ENCODE measurements around the gene AGAP5. TPM values are rescaled to one million over a fixed set of nuclear protein-coding genes. Genes with fewer than 3 reads are reported as not detected.
"Not testable (repeated sequence)": the region's sequence is repeated elsewhere in the genome, so short reads cannot be mapped to it uniquely, and the experiment has no call there.

Gene AGAP5
- total RNA-seq (10 to 100 TPM in 3 of 5 experiments, 1 to 10 TPM in 2; 7.8 to 16.6 (median 10.5) TPM), polyA plus RNA-seq (not detected), total RNA-seq (not detected)

DNA sequence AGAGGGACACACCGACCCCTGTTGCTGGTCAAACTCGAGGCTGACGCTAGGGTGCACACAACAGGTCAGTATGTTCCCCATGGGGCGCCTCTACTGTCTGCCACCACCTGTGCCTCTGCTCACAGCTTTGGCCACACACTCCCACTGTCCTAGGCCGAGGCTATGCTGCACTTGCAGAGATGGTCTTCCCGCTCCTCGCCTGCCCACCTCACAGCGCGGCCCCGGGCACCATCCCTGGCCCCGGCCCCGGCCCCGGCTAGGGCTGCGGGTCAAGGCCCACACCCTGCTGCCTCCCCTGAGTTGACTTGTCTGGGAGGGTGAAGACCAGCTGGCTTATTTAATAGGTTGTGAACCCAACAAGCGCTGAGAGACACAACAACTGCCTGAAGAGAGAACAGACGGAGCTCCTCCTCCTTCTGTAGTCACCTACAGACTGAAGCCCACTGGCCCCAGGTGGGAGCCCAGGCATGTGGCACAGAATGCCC, at the start of gene AGAP5:
Gene AGAP5 (minus strand): TSS at position 435 of the 485 bp plus-strand sequence. CDS start 354 bp downstream, at position 81.
- H3K27ac ChIP-seq (ENCODE audit: low read depth, low read length); POLR2A ChIA-PET; CTCF ChIA-PET; H3K27me3 ChIP-seq (ENCODE audit: control insufficient read depth in 2 of 2, insufficient read depth in 2 of 2, low read length in 2 of 2); H3K4me1 Mint-ChIP-seq; H3K9me3 Mint-ChIP-seq; H3K4me3 ChIP-seq (ENCODE audit: low read length); H3K4me3 Mint-ChIP-seq; ATAC-seq; H3K4me1 ChIP-seq (ENCODE audit: control insufficient read depth in 2 of 2, insufficient read depth in 2 of 2, low read length in 2 of 2); H3K27me3 Mint-ChIP-seq; H3K9me3 ChIP-seq (ENCODE audit: control insufficient read depth in 2 of 3, low read length in 3 of 3); DNase-seq; H3K27ac Mint-ChIP-seq; H3K36me3 ChIP-seq (ENCODE audit: control insufficient read depth in 2 of 3, insufficient read depth in 3 of 3, low read length in 3 of 3); intact Hi-C loops (cut with micrococcal nuclease): not testable (repeated sequence)
- peaks cover 4 to 25% (median 8%) of the 10 kb centered on the region in 5 donors for H3K36me3 Mint-ChIP-seq

DNA sequence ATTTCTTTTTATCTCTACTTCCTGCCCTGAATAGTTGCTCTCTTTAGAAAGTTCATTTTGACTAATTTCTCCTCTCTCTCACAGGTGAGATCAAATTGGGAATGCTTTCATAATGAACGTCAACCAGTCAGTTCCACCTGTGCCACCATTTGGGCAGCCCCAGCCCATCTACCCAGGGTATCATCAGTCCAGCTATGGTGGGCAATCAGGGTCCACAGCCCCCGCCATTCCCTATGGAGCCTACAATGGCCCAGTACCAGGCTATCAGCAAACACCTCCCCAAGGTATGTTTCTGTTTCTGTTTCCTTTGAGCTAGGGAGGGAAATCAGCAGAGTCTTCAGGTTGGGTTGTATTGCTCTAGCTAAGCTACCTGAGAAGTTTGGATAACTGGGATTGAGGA, 48.8 kb upstream of the AGAP5 start:
- H3K4me1 ChIP-seq (ENCODE audit: control insufficient read depth in 2 of 2, insufficient read depth in 2 of 2, low read length in 2 of 2) = peaks cover 22 to 42% of the 10 kb centered on the region in 2 donors
- CTCF ChIA-PET = no interaction called here

DNA sequence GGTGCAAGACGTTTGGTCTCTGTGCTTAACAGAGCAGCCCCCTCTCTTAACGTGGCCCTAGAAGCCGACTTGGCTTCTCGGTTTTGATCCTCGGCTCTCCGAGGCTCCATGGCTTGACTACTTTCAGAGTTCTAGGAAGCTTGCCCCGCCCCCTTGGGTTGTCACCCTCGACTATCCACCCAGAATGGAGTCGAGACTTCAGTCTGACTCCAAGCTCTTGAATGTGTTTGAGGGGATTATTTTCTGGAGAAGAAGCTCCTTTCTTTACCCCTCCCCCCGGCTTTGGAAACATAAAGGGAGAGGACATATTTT, 46.7 kb upstream of the AGAP5 start:
- ChIA-PET POLR2A (interaction anchor here (0.6 to 3.7 kb wide), 8 partner anchors 10 to 314 kb away, joined by 3 to 79 read pairs (median 12); partner anchors contain the start of gene CHCHD1), CTCF (interaction anchor here (0.7 kb wide), 1 partner anchor 24 kb away, joined by 3 read pairs; no protein-coding TSS in a partner anchor)
- Mint-ChIP-seq H3K4me3 (peak overlapping the region; percentile 92 to 100 (median 100)), H3K4me1 (peaks cover 23 to 52% (median 44%) of the 10 kb centered on the region in 7 donors), H3K9me3 (no peaks in the 10 kb centered on the region), H3K36me3 (peaks cover 3 to 17% (median 8%) of the 10 kb centered on the region in 5 donors), H3K27ac (peak overlapping the region; percentile 98 to 100 (median 100)), H3K27me3 (no peaks in the 10 kb centered on the region)
- Histone ChIP-seq H3K27me3 (ENCODE audit: control insufficient read depth in 2 of 2, insufficient read depth in 2 of 2, low read length in 2 of 2) (no peaks in the 10 kb centered on the region), H3K4me3 (ENCODE audit: low read length) (peak overlapping the region; percentile 93), H3K27ac (ENCODE audit: low read depth, low read length) (peak overlapping the region; percentile 91), H3K9me3 (ENCODE audit: control insufficient read depth in 2 of 3, low read length in 3 of 3) (no peaks in the 10 kb centered on the region), H3K4me1 (ENCODE audit: control insufficient read depth in 2 of 2, insufficient read depth in 2 of 2, low read length in 2 of 2) (peaks cover 22 to 31% of the 10 kb centered on the region in 2 donors), H3K36me3 (ENCODE audit: control insufficient read depth in 2 of 3, insufficient read depth in 3 of 3, low read length in 3 of 3) (peaks cover 0 to 20% (median 0%) of the 10 kb centered on the region in 3 experiments)
- intact Hi-C loops (cut with micrococcal nuclease) = loop anchor here (1.0 to 10.0 kb wide), 15 partner anchors 14 to 1470 kb away; partner anchors contain the start of genes ANXA7 (in 2 of the 2), DNAJC9 (in 2 of the 2), NDST2 (in 2 of the 2) and ZSWIM8 (in 2 of the 2)
- peak; percentile 42 for ATAC-seq
- DNase-seq = peak in 2 of 9 donors; percentile 59 to 65

More for the DNA sequence above, 48.8 kb upstream of the AGAP5 start:
- Mint-ChIP-seq H3K9me3 (no peaks in the 10 kb centered on the region), H3K27me3 (no peaks in the 10 kb centered on the region), H3K27ac (peak overlapping the region in 3 of 9 donors; percentile 48 to 70 (median 63)), H3K4me3 (peak overlapping the region; percentile 32 to 100 (median 66)), H3K4me1 (peaks cover 33 to 70% (median 60%) of the 10 kb centered on the region in 7 donors), H3K36me3 (peaks cover 8 to 26% (median 22%) of the 10 kb centered on the region in 5 donors)
- DNase-seq (no peak), ATAC-seq (no peak)
- peaks cover 3 to 40% (median 5%) of the 10 kb centered on the region in 3 experiments for H3K36me3 ChIP-seq (ENCODE audit: control insufficient read depth in 2 of 3, insufficient read depth in 3 of 3, low read length in 3 of 3)
- H3K27ac ChIP-seq (ENCODE audit: low read depth, low read length) = no peak overlapping the region
- H3K9me3 ChIP-seq (ENCODE audit: control insufficient read depth in 2 of 3, low read length in 3 of 3) = no peaks in the 10 kb centered on the region
- POLR2A ChIA-PET = interaction anchor here (0.6 to 2.1 kb wide), 6 partner anchors 9 to 1662 kb away, joined by 3 to 8 read pairs (median 4); a partner anchor contains a TSS
- no peak overlapping the region for H3K4me3 ChIP-seq (ENCODE audit: low read length)
- intact Hi-C loops (cut with micrococcal nuclease) = loop anchor here in 1 of 2 donors (10.0 kb wide), 1 partner anchor 1468 kb away; the partner anchor contains the start of gene VDAC2
- no peaks in the 10 kb centered on the region for H3K27me3 ChIP-seq (ENCODE audit: control insufficient read depth in 2 of 2, insufficient read depth in 2 of 2, low read length in 2 of 2)

DNA sequence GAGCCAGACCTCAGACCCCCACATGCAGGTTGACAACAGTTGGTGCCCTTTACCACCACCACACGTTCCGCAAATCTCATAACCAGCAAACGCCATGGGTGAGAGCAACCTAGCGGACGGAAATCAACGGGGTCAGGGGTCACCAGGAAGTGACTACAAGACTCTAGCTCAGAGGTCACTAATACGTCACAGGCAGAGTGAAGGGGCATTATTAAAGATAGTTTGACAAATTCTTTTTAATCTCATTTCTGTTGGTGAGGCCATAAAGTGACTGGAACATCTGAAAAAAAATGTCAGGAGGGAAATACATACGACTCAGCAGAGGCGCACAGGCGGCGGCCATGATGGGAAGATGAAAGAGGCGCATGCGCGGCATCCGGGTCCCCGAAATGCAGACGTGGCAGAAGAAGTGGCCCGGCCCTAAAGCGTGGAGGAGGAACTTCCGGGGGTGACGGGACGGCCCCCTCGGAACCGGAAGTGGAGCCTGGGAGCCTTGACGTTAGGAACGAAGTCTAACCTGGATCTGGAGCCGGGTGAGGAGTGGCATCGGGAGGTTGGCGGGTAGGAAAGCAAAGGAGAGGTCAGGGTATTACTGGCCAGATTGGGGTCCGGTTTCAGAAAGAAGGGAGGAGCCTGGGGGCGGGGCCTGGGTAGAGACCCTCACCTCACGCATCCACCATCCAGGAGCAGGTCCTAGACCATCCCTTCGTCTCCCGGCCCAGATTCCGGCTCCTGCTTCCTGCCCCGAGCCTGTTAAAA, 46.2 kb upstream of the AGAP5 start, which contains the start of gene SEC24C:
Gene SEC24C (plus strand): TSS at position 468 of the 759 bp plus-strand sequence. CDS start 2,461 bp downstream, outside the sequence.
- H3K4me3 Mint-ChIP-seq = peak within 1 kb of the TSS; percentile 92 to 100 (median 100)
- H3K9me3 Mint-ChIP-seq = no peaks in the 10 kb centered on the region

DNA sequence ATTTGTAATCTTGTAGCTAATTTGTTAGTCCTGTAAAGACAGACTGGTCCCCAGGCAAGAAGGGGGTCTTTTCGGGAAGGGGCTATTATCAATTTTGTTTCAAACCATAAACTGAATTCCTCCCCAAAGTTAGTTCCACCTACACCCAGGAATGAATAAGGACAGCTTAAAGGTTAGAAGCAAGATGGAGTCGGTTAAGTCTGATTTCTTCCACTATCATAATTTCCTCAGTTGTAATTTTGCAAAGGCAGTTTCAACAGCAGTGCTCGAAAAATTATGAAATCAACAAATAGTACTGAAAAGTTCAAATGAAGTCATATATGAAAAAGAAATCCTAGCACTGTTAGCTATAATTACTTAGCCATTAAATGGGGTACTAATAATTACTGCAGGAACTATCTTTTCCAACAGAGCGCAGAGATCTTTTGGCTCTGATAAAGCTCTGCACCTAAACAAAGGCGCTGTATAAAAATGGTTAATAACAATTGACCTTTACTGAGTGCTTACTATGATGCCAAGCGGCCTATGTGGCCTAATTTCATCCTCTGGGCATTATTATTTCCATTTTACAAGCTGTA, 45.5 kb upstream of the AGAP5 start:
- Histone ChIP-seq H3K27ac (ENCODE audit: low read depth, low read length) (peak overlapping the region; percentile 91), H3K4me3 (ENCODE audit: low read length) (peak overlapping the region; percentile 93), H3K27me3 (ENCODE audit: control insufficient read depth in 2 of 2, insufficient read depth in 2 of 2, low read length in 2 of 2) (no peaks in the 10 kb centered on the region), H3K9me3 (ENCODE audit: control insufficient read depth in 2 of 3, low read length in 3 of 3) (no peaks in the 10 kb centered on the region), H3K4me1 (ENCODE audit: control insufficient read depth in 2 of 2, insufficient read depth in 2 of 2, low read length in 2 of 2) (peaks cover 22 to 25% of the 10 kb centered on the region in 2 donors), H3K36me3 (ENCODE audit: control insufficient read depth in 2 of 3, insufficient read depth in 3 of 3, low read length in 3 of 3) (peaks cover 0 to 10% (median 0%) of the 10 kb centered on the region in 3 experiments)
- DNase-seq = no peak
- H3K27me3 Mint-ChIP-seq = no peaks in the 10 kb centered on the region
- H3K36me3 Mint-ChIP-seq = peaks cover 0 to 12% (median 5%) of the 10 kb centered on the region in 5 donors
- CTCF ChIA-PET = interaction anchor here (0.6 to 2.2 kb wide), 5 partner anchors 13 to 104 kb away, joined by 3 to 9 read pairs (median 5); a partner anchor contains a TSS
- no peak for ATAC-seq
- H3K27ac Mint-ChIP-seq = peak overlapping the region; percentile 98 to 100 (median 100)
- H3K9me3 Mint-ChIP-seq = no peaks in the 10 kb centered on the region
- peak overlapping the region; percentile 92 to 100 (median 100) for H3K4me3 Mint-ChIP-seq
- peaks cover 14 to 43% (median 35%) of the 10 kb centered on the region in 7 donors for H3K4me1 Mint-ChIP-seq
- POLR2A ChIA-PET = interaction anchor here (0.6 to 3.7 kb wide), 18 partner anchors 8 to 248 kb away, joined by 3 to 79 read pairs (median 6); partner anchors contain the start of genes CHCHD1 and PPP3CB
- intact Hi-C loops (cut with micrococcal nuclease) = loop anchor here (5.0 to 10.0 kb wide), 6 partner anchors 116 to 1471 kb away; partner anchors contain the start of genes ANXA7 (in 2 of the 2), CFAP70 (in 1 of the 2), DNAJC9 (in 1 of the 2) and VCL (in 1 of the 2)

More for the DNA sequence above, 46.2 kb upstream of the AGAP5 start, which contains the start of gene SEC24C:
- Histone ChIP-seq H3K36me3 (ENCODE audit: control insufficient read depth in 2 of 3, insufficient read depth in 3 of 3, low read length in 3 of 3) (peaks cover 0 to 15% (median 0%) of the 10 kb centered on the region in 3 experiments), H3K4me1 (ENCODE audit: control insufficient read depth in 2 of 2, insufficient read depth in 2 of 2, low read length in 2 of 2) (peaks cover 22 to 27% of the 10 kb centered on the region in 2 donors), H3K9me3 (ENCODE audit: control insufficient read depth in 2 of 3, low read length in 3 of 3) (no peaks in the 10 kb centered on the region), H3K27ac (ENCODE audit: low read depth, low read length) (peak within 1 kb of the TSS; percentile 91), H3K4me3 (ENCODE audit: low read length) (peak within 1 kb of the TSS; percentile 93), H3K27me3 (ENCODE audit: control insufficient read depth in 2 of 2, insufficient read depth in 2 of 2, low read length in 2 of 2) (no peaks in the 10 kb centered on the region)
- Mint-ChIP-seq H3K4me1 (peaks cover 18 to 47% (median 39%) of the 10 kb centered on the region in 7 donors), H3K27me3 (no peaks in the 10 kb centered on the region), H3K27ac (peak within 1 kb of the TSS; percentile 98 to 100 (median 100)), H3K36me3 (peaks cover 2 to 15% (median 7%) of the 10 kb centered on the region in 5 donors)
- DNase-seq = peak; percentile 87 to 97 (median 95)
- intact Hi-C loops (cut with micrococcal nuclease) = loop anchor here (1.0 to 10.0 kb wide), 15 partner anchors 14 to 1471 kb away; partner anchors contain the start of genes ANXA7 (in 2 of the 2), DNAJC9 (in 2 of the 2), NDST2 (in 2 of the 2) and ZSWIM8 (in 2 of the 2)
- ATAC-seq = peak; percentile 93
- POLR2A ChIA-PET = interaction anchor here (0.7 to 3.7 kb wide), 16 partner anchors 9 to 249 kb away, joined by 3 to 79 read pairs (median 6); partner anchors contain the start of genes CHCHD1 and PPP3CB
- CTCF ChIA-PET = interaction anchor here (0.6 to 2.2 kb wide), 3 partner anchors 14 to 34 kb away, joined by 5 to 9 read pairs (median 6); a partner anchor contains a TSS

Data from naive thymus-derived CD4-positive, alpha-beta T cell (primary cell).